ENCODE data around the gene TMCO6.
"Not testable (repeated sequence)": the region's sequence is repeated elsewhere in the genome, so short reads cannot be mapped to it uniquely, and the experiment has no call there.

The TMCO6 gene

DNA sequence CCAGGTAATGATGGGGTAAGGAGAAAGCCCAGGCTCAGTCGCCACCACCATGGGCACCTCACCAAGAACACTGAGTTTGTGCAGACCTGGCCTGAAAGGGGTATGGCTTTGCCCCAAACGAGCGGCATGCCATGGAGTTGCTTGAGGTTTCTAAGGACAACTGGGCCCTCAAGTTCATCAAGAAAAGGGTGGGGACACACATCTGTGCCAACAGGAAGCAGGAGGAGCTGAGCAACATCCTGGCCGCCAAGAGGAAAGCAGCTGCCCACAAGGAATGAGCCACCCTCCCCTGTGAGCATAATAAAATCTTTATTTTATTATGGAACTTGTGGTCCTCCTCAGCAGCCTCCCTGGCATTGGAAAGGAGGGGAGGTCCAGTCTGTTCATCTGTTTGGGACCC, 30.1 kb upstream of the TMCO6 start:
- Mint-ChIP-seq H3K27ac (no peak overlapping the region), H3K36me3 (no peaks in the 10 kb centered on the region)

DNA sequence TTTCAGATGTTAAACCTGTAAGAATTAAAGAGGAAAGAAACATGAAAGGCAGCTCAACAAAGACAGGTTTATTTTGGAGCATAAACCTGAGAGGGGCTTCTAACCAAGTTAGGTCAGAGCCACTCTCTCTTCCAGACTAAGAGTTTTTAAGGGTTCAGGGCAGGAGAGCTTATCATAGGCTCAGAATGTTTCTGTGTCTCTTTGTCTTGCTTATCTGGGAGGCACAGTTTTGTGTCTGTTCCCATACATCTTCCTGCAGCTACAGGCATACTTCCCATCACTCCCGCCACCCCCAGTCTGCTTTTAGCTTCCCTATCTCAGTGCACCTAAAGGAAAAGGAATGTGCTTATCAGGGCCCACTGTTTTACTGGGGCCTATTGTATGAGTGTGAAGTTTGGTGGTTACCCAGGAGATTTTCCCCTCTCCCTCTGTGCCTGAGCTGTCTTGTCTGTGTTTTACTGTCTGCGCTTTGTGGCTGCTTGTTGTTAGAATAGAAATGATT, 28.2 kb upstream of the TMCO6 start:
- Mint-ChIP-seq H3K27ac (no peak overlapping the region), H3K27me3 (peaks cover 5% of the 10 kb centered on the region), H3K4me1 (ENCODE audit: low read depth) (peaks cover 5% of the 10 kb centered on the region), H3K36me3 (no peaks in the 10 kb centered on the region), H3K9me3 (ENCODE audit: low read depth) (no peaks in the 10 kb centered on the region), H3K4me3 (no peak overlapping the region)

More for the DNA sequence above, 30.1 kb upstream of the TMCO6 start:
- Mint-ChIP-seq H3K4me3 (no peak overlapping the region), H3K27me3 (peaks cover 5% of the 10 kb centered on the region), H3K9me3 (ENCODE audit: low read depth) (no peaks in the 10 kb centered on the region), H3K4me1 (ENCODE audit: low read depth) (peaks cover 5% of the 10 kb centered on the region)

DNA sequence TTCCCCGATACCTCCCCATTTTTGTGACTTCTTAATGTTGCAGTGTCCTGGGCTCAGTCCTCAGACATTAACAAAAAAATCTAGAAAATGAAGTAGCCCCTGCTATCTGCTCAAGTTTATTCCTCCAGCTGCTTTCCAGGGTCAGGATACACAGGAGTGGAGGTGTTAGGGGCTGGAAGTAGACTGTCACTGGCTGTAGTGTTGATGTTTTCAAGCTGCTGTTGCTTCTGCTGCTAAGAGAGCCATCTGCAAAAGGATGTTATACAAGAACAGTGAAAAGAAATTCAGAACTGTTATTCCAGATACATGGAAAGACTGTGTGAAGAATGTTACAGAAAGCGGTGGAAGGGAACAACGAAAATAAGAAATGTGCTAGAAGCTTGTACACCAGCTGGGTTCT, 16.9 kb upstream of the TMCO6 start:
- Mint-ChIP-seq H3K9me3 (ENCODE audit: low read depth) (no peaks in the 10 kb centered on the region), H3K4me3 (no peak overlapping the region), H3K27me3 (peaks cover 3% of the 10 kb centered on the region), H3K36me3 (no peaks in the 10 kb centered on the region), H3K4me1 (ENCODE audit: low read depth) (no peaks in the 10 kb centered on the region), H3K27ac (no peak overlapping the region)

DNA sequence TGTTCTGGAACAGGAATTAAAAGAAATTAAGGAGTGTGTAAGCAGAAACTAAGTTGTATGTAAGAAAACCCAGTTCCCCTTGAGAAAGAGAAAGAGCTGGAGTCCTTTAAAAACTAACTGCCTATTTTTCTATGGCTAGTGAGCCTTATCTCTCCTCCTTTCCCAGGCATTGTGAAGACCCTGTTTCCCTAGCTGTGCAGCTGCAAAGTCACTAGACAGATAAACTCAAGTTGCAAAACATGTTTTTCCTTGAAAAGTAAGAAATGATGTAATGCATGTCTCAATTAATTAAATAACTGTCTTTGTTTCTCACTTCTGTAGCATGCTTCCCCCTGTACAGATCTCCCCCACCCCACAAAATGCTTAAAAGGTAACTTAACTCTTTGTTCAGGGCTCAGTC, 16.2 kb upstream of the TMCO6 start:
- not testable (repeated sequence) for H3K9me3 Mint-ChIP-seq (ENCODE audit: low read depth); H3K4me3 Mint-ChIP-seq; H3K27ac Mint-ChIP-seq; H3K4me1 Mint-ChIP-seq (ENCODE audit: low read depth); H3K27me3 Mint-ChIP-seq; H3K36me3 Mint-ChIP-seq

DNA sequence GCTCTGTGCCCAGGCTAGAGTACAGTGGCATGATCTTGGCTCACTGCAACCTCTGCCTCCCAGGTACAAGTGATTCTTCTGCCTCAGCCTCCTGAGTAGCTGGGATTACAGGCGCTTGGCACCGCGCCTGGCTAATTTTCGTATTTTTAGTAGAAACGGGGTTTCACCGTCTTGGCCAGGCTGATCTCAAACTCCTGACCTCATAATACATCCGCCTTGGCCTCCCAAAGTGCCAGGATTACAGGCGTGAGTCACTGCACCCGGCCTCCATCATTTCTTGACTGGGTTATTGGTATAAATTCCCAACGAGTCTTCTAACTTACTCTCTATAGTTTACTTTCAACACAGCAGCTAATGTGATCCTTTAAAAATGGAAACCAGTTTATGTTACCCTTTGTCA, 14.4 kb upstream of the TMCO6 start:
- not testable (repeated sequence) for H3K36me3 Mint-ChIP-seq; H3K4me3 Mint-ChIP-seq; H3K9me3 Mint-ChIP-seq (ENCODE audit: low read depth); H3K27me3 Mint-ChIP-seq; H3K4me1 Mint-ChIP-seq (ENCODE audit: low read depth); H3K27ac Mint-ChIP-seq

DNA sequence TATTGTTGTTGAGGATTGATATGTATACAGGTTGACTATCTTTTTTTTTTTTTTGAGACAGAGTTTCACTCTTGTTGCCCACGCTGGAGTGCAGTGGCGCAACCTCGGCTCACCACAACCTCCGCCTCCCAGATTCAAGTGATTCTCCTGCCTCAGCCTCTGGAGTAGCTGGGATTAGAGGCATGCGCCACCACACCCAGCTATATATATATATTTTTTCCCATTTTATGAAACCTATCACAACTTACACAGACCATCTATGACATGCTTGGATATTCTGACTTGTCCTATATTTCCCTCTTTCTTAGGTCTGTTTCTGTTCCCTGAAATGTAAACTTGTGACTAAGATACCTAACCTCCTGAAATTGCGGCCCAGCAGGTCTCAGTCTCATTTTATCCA, 11.3 kb upstream of the TMCO6 start:
- H3K27ac Mint-ChIP-seq = no peak overlapping the region
- no peak overlapping the region for H3K4me3 Mint-ChIP-seq
- peaks cover 3% of the 10 kb centered on the region for H3K36me3 Mint-ChIP-seq
- H3K9me3 Mint-ChIP-seq (ENCODE audit: low read depth) = no peaks in the 10 kb centered on the region
- H3K4me1 Mint-ChIP-seq (ENCODE audit: low read depth) = peaks cover 11% of the 10 kb centered on the region
- peaks cover 2% of the 10 kb centered on the region for H3K27me3 Mint-ChIP-seq

DNA sequence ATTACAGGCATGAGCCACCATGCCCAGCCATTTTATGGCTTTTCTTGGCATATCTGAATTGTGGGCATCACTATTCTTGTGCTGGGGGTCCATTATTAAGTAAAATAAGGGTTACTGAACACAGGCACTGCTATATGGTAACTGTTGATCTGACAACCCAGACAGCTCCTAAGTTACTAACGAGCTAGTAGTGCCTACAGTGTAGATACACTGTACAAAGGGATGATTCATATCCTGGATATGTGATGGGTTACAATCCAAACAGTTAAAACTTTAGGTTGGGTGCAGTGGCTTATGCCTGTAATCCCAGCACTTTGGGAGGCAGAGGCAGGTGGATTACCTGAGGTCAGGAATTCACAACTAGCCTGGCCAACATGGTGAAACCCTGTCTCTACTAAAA, 10.5 kb upstream of the TMCO6 start:
- H3K4me1 Mint-ChIP-seq (ENCODE audit: low read depth) = peaks cover 16% of the 10 kb centered on the region
- H3K36me3 Mint-ChIP-seq = peaks cover 3% of the 10 kb centered on the region
- no peak overlapping the region for H3K4me3 Mint-ChIP-seq
- no peak overlapping the region for H3K27ac Mint-ChIP-seq
- H3K27me3 Mint-ChIP-seq = peaks cover 2% of the 10 kb centered on the region
- H3K9me3 Mint-ChIP-seq (ENCODE audit: low read depth) = no peaks in the 10 kb centered on the region

DNA sequence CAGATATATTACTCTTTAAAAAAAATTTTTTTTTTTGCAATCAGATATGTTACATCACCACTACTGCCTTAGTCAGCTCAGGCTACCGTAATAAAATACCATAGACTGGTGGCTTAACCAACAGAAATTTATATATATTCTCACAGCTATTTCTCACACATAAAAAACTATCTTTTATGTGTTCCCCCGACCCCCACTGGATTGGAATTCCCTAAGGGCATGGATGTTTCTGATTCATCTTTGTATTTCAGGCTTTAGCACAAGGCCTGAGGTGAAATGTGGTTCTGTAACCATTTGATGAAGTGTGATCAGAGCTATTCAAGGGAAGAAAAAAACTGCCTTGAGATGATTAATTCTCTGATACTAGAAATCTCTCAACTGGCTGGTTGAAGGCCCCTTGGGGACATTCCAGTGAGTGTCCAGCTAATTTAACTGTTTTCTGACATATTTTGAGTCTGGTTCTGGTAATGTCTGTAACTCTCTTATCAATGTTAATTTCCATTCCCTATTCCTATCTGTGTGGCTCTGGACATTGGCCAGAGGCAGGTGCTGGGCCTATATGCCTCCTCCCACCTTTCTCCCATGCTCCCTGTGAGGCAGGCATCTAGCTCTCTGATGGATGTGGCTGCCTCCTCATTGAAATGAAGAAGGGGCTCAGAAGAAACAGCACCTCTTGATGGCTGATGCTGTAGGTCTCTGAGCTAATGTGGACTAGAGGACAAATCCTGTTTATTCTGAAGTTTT, 8.8 kb upstream of the TMCO6 start:
- Mint-ChIP-seq H3K27ac (no peak overlapping the region), H3K4me1 (ENCODE audit: low read depth) (peaks cover 26% of the 10 kb centered on the region), H3K36me3 (peaks cover 3% of the 10 kb centered on the region), H3K4me3 (peak overlapping the region; percentile 56), H3K27me3 (peaks cover 2% of the 10 kb centered on the region), H3K9me3 (ENCODE audit: low read depth) (no peaks in the 10 kb centered on the region)

DNA sequence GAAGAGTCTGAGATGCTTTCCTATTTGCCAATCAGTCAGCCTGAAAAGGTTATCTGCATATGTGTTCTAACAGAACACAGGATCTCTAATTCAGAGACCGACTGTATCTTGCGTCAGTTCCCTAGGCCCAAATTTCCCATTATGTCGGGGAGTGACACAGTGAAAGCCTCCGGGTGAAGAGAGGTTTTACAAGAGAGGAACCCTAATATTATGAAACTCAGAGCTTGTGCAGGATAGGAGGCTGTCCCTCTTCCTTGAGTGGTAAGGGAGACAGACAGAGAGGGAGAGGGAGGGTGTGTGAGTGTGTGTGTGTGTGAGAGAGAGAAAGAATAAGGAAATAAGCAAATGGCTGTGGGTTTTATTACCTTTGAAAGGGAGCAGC, 8.2 kb upstream of the TMCO6 start:
- H3K27me3 Mint-ChIP-seq = peaks cover 2% of the 10 kb centered on the region
- H3K4me1 Mint-ChIP-seq (ENCODE audit: low read depth) = peaks cover 27% of the 10 kb centered on the region
- H3K27ac Mint-ChIP-seq = no peak overlapping the region
- peak overlapping the region; percentile 56 for H3K4me3 Mint-ChIP-seq
- no peaks in the 10 kb centered on the region for H3K9me3 Mint-ChIP-seq (ENCODE audit: low read depth)
- H3K36me3 Mint-ChIP-seq = peaks cover 3% of the 10 kb centered on the region

DNA sequence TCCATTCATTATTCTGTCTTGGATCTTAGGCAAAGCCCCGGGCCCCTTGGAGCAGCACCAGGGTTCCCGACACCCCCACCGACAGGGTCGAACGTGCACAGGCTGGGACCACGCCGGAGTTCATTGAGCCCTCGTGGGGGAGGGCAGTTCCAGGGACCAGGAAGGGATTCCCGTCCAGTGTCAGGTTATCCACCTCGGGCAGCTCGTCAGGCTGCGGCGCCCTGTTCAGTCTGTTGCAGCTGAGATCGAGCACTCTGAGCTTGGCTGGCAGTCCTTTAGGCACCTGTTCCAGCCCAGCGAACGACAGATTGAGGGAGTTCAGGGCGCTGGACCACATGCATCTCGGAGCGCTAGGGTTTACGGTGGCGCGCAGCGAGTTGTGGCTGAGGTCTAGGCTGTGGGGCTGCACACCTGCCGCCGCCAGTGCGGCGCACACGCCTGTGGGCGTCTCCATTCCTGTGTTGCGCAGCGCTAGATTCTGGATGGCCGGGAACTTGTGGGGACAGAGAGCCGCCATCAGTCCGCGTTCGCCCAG, 7.4 kb upstream of the TMCO6 start:
- peaks cover 2% of the 10 kb centered on the region for H3K27me3 Mint-ChIP-seq
- H3K4me3 Mint-ChIP-seq = peak overlapping the region; percentile 88
- H3K36me3 Mint-ChIP-seq = peaks cover 3% of the 10 kb centered on the region
- peaks cover 27% of the 10 kb centered on the region for H3K4me1 Mint-ChIP-seq (ENCODE audit: low read depth)
- H3K9me3 Mint-ChIP-seq (ENCODE audit: low read depth) = no peaks in the 10 kb centered on the region
- peak overlapping the region; percentile 10 for H3K27ac Mint-ChIP-seq

DNA sequence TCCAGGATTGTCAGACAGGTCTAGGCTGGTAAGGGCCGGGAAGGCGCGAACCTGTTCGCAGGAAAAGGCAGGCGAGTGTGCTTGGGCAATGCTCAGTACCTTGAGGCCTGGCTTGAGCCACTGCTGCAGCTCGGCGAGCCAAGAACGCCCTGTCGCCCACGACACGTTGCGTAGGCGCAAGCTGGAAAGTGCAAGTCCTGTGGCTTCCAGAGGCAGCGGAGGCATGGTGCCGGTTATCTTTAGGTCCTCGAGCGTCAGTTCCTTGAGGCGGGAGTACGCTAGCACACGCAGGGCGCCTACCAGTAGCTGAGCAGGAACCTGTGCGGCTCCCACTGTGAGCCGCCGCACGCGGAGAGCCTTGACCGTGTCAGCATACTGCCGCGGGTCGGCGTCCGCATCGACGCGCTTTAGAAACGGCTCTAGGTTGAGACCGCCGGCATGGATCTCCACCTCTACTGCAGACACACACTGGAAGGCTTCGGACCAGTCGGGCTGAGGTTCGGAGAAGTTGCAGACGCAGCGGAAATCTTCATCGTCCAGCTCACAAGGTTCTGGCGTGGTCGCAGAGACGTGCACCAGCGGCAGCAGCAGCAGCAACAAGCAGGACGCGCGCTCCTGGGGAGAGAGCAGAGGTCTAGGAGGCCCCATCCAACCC, 6.8 kb upstream of the TMCO6 start:
- Mint-ChIP-seq H3K27me3 (peaks cover 2% of the 10 kb centered on the region), H3K36me3 (peaks cover 3% of the 10 kb centered on the region), H3K4me3 (peak overlapping the region; percentile 88), H3K4me1 (ENCODE audit: low read depth) (peaks cover 27% of the 10 kb centered on the region), H3K9me3 (ENCODE audit: low read depth) (no peaks in the 10 kb centered on the region), H3K27ac (peak overlapping the region; percentile 34)

DNA sequence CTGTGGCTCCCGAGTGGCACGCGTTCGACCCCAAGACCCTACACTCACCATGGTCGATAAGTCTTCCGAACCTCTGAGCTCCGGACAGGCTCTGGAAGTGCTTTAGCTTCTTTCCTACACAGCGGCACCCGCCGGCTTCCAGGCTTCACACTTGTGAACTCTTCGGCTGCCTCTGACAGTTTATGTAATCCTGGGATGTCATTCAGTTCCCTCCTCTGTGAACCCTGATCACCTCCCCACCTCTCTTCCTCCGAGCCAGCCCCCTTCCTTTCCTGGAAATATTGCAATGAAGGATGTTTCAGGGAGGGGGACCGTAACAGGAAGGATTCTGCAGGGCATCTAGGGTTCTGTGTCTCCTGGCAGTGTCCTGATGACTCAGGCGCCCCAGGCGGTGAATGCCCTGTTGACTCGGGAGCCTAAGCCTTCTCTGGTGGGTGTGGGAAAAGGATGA, 6.2 kb upstream of the TMCO6 start, which contains the start of gene CD14:
CD14 (minus strand) TSS at position 155 of the 451 bp plus-strand sequence; CDS start at position 51, 104 bp downstream.
- peak within 1 kb of the TSS; percentile 34 for H3K27ac Mint-ChIP-seq
- peaks cover 3% of the 10 kb centered on the region for H3K36me3 Mint-ChIP-seq
- H3K27me3 Mint-ChIP-seq = peaks cover 2% of the 10 kb centered on the region
- H3K4me1 Mint-ChIP-seq (ENCODE audit: low read depth) = peaks cover 27% of the 10 kb centered on the region
- H3K9me3 Mint-ChIP-seq (ENCODE audit: low read depth) = no peaks in the 10 kb centered on the region
- peak within 1 kb of the TSS; percentile 88 for H3K4me3 Mint-ChIP-seq

DNA sequence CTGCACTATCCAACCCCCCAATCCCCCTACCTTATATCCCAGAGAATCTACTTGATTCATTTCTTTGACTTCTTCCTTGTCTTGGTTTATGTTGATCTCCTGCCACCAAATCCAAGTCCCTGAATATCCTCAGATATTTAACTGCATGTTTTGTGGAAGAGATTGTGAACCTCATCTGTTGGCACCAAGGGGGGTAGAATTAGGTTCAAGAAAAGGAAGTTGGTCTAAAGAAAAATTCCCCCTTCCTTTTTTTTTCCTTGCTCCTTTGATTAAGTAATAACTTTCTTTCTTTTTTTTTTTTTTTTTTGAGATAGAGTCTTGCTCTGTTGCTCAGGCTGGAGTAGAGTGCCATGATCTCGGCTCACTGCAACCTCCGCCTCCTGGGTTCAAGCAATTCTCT, 5.8 kb upstream of the TMCO6 start:
- Mint-ChIP-seq H3K27me3 (no peaks in the 10 kb centered on the region), H3K4me3 (peak overlapping the region; percentile 88), H3K4me1 (ENCODE audit: low read depth) (peaks cover 30% of the 10 kb centered on the region), H3K36me3 (no peaks in the 10 kb centered on the region), H3K27ac (no peak overlapping the region), H3K9me3 (ENCODE audit: low read depth) (no peaks in the 10 kb centered on the region)

DNA sequence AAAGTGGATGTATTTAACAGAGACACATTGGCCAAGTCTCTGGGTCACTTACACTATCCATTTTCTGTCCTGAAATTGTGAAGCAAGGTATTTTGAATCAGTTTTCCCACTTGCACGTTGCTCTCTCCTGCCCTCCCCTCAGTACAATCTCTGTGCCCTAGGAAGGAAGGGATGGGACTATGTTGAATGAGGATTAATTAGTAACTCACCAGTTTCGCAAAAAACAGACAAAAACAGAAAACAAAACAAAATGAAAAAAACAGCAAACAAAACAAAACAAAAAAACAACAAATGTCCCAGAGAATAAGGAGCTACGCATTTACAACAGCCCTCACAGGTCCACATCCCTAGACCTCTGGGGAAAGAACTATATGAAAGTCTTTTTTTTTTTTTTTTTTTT, 5.1 kb upstream of the TMCO6 start:
- Mint-ChIP-seq H3K36me3 (no peaks in the 10 kb centered on the region), H3K4me3 (peak overlapping the region; percentile 39), H3K27me3 (no peaks in the 10 kb centered on the region), H3K27ac (no peak overlapping the region), H3K9me3 (ENCODE audit: low read depth) (no peaks in the 10 kb centered on the region), H3K4me1 (ENCODE audit: low read depth) (peaks cover 35% of the 10 kb centered on the region)
